ENCODE results near the gene DDX1.
"Not testable (repeated sequence)": the region's sequence is repeated elsewhere in the genome, so short reads cannot be mapped to it uniquely, and the experiment has no call there.

The DDX1 gene

GRCh38 chr2:15591692-15592463 lies at the start of gene DDX1:
TSS of gene DDX1 (plus strand) at chr2:15591868. CDS start at chr2:15591934, 66 bp downstream.
- H3K27ac ChIP-seq = peak within 1 kb of the TSS; percentile 84
- TF ChIP-seq, protein P1, sequence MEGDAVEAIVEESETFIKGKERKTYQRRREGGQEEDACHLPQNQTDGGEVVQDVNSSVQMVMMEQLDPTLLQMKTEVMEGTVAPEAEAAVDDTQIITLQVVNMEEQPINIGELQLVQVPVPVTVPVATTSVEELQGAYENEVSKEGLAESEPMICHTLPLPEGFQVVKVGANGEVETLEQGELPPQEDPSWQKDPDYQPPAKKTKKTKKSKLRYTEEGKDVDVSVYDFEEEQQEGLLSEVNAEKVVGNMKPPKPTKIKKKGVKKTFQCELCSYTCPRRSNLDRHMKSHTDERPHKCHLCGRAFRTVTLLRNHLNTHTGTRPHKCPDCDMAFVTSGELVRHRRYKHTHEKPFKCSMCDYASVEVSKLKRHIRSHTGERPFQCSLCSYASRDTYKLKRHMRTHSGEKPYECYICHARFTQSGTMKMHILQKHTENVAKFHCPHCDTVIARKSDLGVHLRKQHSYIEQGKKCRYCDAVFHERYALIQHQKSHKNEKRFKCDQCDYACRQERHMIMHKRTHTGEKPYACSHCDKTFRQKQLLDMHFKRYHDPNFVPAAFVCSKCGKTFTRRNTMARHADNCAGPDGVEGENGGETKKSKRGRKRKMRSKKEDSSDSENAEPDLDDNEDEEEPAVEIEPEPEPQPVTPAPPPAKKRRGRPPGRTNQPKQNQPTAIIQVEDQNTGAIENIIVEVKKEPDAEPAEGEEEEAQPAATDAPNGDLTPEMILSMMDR (IDR thresholded peaks at IDR 0.05) = peak; percentile 14; the same call in 1 of the 2 replicates
- no peak for TF ChIP-seq ZFX (IDR thresholded peaks at IDR 0.05; ENCODE audit: borderline replicate concordance)

DNA sequence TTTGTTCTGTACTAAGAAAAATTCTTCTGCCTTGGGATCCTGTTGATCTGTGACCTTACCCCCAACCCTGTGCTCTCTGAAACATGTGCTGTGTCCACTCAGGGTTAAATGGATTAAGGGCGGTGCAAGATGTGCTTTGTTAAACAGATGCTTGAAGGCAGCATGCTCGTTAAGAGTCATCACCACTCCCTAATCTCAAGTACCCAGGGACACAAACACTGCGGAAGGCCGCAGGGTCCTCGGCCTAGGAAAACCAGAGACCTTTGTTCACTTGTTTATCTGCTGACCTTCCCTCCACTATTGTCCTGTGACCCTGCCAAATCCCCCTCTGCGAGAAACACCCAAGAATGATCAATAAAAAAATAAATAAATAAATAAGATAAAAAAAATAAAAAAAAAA lies 49.4 kb upstream of the DDX1 start:
- H3K27ac ChIP-seq = not testable (repeated sequence)

DNA sequence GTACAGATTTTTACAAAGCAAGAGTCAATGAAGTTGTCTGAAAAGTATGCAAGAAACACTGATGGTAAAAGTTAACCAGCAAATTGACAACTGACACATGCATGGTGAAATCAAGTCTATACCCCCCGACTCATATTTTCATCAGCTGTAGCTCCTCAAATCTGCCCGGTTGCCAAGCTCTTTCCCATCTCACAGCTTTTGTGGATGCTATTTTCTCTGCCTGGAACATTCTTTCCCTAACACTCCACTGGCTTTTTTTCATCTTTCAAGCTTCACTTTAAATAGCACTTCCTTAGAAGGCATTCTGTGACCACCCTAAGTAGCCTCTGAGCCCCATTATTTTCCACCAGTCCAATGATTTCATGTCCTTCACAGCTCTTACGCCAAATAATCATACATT lies 48.6 kb upstream of the DDX1 start:
- no peak for TF ChIP-seq ZFX (IDR thresholded peaks at IDR 0.05; ENCODE audit: borderline replicate concordance)
- TF ChIP-seq, protein P1 (IDR thresholded peaks at IDR 0.05) = no peak
- no peak overlapping the region for H3K27ac ChIP-seq

DNA sequence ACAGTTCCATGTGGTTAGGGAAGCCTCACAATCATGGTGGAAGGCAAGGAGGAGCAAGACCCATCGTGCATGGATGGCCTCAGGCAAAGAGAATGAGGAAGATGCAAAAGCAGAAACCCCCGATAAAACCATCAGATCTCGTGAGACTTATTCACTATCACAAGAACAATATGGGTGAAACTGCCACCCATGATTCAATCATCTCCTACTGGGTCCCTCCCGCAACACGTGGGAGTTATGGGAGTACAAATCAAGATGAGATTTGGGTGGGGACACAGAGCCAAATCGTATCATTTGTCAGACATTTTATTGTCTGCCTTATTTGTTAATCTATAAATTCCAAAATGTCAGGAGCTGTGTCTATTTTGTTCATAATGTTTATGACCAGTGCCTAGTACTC lies 48.1 kb upstream of the DDX1 start:
- no peak overlapping the region for H3K27ac ChIP-seq
- TF ChIP-seq, protein P1 (IDR thresholded peaks at IDR 0.05) = no peak
- no peak for TF ChIP-seq ZFX (IDR thresholded peaks at IDR 0.05; ENCODE audit: borderline replicate concordance)

DNA sequence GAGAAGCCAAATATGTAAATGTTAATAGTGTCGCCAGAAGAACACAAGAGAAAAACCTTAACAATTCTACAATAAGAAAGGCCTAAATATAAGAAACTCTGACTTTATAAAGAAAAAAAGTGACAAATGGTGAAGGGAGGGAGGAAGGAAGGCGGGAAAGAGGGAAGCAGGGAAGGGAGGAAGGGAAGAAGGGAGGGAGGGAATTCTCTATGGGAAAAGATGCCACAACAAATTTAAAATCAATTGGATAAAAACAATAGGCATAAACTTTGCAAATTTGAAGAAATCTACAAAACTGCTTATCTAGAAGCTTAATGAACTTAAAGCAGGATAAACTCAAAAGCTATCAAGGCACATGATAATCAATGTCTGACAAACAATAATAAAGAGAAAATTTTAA lies 47.4 kb upstream of the DDX1 start:
- TF ChIP-seq ZFX (IDR thresholded peaks at IDR 0.05; ENCODE audit: borderline replicate concordance) = no peak
- TF ChIP-seq, protein P1 (IDR thresholded peaks at IDR 0.05) = no peak

GRCh38 chr2:15546297-15547098 lies 45.2 kb upstream of the DDX1 start:
- TF ChIP-seq, protein P1 (IDR thresholded peaks at IDR 0.05) = peak; percentile 84
- TF ChIP-seq ZFX (IDR thresholded peaks at IDR 0.05; ENCODE audit: borderline replicate concordance) = no peak
- no peak overlapping the region for H3K27ac ChIP-seq

More for the DNA sequence above, 47.4 kb upstream of the DDX1 start:
- no peak overlapping the region for H3K27ac ChIP-seq

DNA sequence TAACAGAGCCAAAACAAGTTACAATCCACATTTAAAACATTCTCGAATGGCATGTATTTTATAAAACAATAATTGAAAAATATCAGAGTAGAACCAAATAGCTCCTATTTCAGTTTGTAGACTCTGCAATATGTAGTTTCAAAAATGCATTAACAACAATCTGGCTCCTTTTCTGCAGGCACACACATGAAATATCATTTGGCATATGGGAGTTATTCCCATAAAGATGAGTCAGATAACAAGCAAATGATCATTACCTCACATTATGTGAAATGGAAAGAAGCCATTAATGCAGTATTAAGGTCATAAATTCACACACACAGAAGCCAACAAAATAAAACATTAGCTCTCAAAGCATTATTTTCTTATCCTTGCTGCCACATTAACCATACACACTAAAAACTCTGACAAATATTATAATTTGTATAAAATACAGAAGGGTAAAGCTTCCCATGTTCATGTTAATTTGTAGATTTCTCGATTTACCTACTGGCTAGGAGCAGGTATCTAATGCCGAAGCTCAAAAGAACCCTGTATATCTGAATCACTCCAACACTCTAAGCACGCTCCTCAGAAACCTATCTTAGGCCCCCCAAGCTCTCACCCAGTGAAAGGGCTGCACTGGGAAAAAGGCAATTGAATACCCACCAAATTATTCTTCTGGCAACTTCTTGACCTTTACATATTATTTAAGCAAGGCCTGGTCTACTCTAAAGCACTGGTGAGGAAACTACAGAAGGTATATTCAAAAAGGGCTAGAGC lies 44.4 kb upstream of the DDX1 start:
- no peak overlapping the region for H3K27ac ChIP-seq
- TF ChIP-seq, protein P1 (IDR thresholded peaks at IDR 0.05) = no peak
- TF ChIP-seq ZFX (IDR thresholded peaks at IDR 0.05; ENCODE audit: borderline replicate concordance) = no peak
